ENCODE measurements around the gene PLA2G4F.
A peak's percentile ranks its signal among the peaks of the same experiment; 100 is the strongest.

PLA2G4F gene, protein sequence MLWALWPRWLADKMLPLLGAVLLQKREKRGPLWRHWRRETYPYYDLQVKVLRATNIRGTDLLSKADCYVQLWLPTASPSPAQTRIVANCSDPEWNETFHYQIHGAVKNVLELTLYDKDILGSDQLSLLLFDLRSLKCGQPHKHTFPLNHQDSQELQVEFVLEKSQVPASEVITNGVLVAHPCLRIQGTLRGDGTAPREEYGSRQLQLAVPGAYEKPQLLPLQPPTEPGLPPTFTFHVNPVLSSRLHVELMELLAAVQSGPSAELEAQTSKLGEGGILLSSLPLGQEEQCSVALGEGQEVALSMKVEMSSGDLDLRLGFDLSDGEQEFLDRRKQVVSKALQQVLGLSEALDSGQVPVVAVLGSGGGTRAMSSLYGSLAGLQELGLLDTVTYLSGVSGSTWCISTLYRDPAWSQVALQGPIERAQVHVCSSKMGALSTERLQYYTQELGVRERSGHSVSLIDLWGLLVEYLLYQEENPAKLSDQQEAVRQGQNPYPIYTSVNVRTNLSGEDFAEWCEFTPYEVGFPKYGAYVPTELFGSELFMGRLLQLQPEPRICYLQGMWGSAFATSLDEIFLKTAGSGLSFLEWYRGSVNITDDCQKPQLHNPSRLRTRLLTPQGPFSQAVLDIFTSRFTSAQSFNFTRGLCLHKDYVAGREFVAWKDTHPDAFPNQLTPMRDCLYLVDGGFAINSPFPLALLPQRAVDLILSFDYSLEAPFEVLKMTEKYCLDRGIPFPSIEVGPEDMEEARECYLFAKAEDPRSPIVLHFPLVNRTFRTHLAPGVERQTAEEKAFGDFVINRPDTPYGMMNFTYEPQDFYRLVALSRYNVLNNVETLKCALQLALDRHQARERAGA

DNA sequence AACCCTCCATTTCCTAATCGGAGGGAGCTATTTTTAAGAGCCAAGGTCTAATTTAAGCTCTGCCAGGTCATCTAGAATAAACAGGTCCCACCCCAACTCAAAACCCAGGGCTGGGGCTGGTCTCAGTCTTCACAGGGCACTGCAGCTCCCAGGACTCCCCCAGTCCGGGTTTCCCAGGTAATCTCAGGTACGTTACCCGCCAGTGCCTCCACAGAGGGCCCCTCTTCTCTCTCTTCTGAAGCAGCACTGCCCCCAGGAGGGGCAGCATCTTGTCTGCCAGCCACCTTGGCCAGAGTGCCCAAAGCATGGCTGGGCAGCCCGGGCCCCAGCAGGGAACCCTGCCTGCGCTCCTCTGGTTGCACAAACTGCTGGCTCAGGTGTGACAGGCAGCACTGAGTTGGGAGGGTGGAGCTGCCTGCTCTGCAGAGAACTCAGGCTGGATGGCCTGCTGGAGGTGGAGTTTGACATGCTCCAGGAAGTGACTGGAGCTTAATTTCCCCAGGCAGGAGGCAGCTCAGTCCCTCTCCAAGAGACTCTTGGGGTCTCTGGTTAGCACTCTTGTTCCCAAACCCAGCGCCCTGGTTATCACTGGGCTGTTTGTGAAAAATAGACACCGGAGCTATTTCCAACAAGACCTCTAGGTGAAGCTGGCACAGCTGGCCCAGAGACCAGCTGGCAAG is at the start of gene PLA2G4F:
PLA2G4F (minus strand) TSS at position 394 of the 680 bp plus-strand sequence; CDS start at position 307, 87 bp downstream.
- no peak for DNase-seq (ENCODE audit: low spot score)
- ChIA-PET CTCF (interaction anchor here (1.1 kb wide), 1 partner anchor 23 kb away, joined by 3 read pairs; no protein-coding TSS in a partner anchor), POLR2A (ENCODE audit: low non-redundant PET) (interaction anchor here (0.6 kb wide), 1 partner anchor 18 kb away, joined by 3 read pairs; no protein-coding TSS in a partner anchor)
- peak within 1 kb of the TSS; percentile 41 for H3K27ac ChIP-seq
- TF ChIP-seq, protein P1, sequence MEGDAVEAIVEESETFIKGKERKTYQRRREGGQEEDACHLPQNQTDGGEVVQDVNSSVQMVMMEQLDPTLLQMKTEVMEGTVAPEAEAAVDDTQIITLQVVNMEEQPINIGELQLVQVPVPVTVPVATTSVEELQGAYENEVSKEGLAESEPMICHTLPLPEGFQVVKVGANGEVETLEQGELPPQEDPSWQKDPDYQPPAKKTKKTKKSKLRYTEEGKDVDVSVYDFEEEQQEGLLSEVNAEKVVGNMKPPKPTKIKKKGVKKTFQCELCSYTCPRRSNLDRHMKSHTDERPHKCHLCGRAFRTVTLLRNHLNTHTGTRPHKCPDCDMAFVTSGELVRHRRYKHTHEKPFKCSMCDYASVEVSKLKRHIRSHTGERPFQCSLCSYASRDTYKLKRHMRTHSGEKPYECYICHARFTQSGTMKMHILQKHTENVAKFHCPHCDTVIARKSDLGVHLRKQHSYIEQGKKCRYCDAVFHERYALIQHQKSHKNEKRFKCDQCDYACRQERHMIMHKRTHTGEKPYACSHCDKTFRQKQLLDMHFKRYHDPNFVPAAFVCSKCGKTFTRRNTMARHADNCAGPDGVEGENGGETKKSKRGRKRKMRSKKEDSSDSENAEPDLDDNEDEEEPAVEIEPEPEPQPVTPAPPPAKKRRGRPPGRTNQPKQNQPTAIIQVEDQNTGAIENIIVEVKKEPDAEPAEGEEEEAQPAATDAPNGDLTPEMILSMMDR (conservative IDR thresholded peaks at IDR 0.05; ENCODE audit: low read depth): no peak

DNA sequence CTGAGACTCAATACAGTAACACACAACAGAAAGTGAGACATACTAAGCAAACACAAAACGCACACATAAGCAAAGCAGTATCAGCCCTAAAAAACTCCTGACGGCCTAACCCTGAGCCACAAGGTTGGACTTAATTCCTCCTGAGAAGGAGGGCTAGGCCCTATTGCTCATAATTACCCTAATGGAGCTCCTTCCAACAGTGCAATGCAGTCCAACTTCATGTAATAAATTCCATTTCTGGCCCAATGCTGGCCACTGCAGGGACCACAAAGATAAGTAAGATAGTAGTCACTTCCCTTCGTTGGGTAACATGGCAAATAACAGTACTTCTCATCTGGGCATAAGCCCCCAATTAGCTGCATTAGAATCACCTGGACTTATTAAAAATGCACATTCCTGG is 47.5 kb upstream of the PLA2G4F start:
- TF ChIP-seq, protein P1 (conservative IDR thresholded peaks at IDR 0.05; ENCODE audit: low read depth): no peak
- no peak for DNase-seq (ENCODE audit: low spot score)
- CTCF ChIA-PET: no interaction called here
- POLR2A ChIA-PET (ENCODE audit: low non-redundant PET): no interaction called here
- no peak overlapping the region for H3K27ac ChIP-seq

DNA sequence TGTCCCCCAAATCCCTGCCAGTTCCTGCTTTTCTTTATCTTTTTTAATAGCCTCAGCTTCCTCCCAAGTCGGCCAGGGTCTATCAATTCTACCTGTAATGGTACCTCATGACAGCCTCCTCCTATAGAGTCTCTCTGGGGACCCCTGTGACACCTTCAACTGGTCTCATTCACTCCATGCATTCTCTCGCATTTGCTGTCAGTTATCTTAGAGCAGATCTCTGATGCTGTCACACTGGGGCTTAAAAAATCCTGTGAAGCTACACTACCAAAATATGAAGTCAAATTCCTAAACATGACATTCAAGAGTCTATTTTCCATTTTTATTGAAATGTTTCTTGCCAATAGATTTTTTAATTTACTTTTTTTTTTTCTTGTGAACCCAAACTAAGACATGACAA is 46.2 kb upstream of the PLA2G4F start:
- ChIA-PET CTCF (no interaction called here), POLR2A (ENCODE audit: low non-redundant PET) (no interaction called here)

DNA sequence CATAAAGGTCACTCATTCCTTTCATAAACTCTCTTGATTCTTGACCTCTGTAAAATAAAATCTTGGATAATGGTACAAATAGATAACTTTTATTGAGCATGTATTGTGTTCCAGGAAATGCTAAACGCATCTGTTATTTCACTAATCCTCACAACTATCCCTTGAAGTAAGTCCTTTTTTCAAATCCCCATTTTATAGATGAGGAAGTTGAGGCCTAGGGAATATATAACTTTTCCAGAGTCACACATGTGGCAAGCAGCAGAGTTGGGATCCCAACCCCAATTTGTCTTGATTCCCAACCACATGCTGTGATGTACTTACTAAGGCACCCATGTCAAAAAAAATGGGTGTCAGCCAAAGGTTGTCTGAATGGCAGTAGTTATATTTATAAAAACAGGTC is 45.4 kb upstream of the PLA2G4F start:
- H3K27ac ChIP-seq: no peak overlapping the region
- CTCF ChIA-PET: no interaction called here
- DNase-seq (ENCODE audit: low spot score): no peak
- TF ChIP-seq, protein P1 (conservative IDR thresholded peaks at IDR 0.05; ENCODE audit: low read depth): no peak
- POLR2A ChIA-PET (ENCODE audit: low non-redundant PET): no interaction called here

More for the DNA sequence above, 46.2 kb upstream of the PLA2G4F start:
- H3K27ac ChIP-seq: no peak overlapping the region
- TF ChIP-seq, protein P1 (conservative IDR thresholded peaks at IDR 0.05; ENCODE audit: low read depth): no peak
- no peak for DNase-seq (ENCODE audit: low spot score)

DNA sequence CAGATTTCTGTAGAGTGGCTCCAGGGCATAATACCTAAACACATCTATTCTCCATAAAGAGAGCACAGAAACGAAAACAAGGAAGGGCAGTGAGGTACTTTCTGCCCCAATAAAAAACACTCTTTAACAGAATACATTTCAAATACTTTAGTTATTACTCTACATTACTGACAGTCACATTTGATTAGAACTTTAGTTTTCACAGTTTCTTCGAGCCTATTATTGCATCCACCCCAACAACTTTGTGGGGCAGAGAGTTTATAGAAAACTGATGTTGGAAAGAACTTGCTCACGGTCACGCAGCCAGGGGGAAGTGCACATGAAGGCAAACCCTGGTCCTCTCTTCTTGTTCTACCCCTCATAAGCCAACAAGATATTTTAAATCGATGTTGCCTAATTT is 42.7 kb upstream of the PLA2G4F start:
- no peak for DNase-seq (ENCODE audit: low spot score)
- ChIA-PET CTCF (no interaction called here), POLR2A (ENCODE audit: low non-redundant PET) (no interaction called here)
- H3K27ac ChIP-seq: no peak overlapping the region
- TF ChIP-seq, protein P1 (conservative IDR thresholded peaks at IDR 0.05; ENCODE audit: low read depth): no peak

DNA sequence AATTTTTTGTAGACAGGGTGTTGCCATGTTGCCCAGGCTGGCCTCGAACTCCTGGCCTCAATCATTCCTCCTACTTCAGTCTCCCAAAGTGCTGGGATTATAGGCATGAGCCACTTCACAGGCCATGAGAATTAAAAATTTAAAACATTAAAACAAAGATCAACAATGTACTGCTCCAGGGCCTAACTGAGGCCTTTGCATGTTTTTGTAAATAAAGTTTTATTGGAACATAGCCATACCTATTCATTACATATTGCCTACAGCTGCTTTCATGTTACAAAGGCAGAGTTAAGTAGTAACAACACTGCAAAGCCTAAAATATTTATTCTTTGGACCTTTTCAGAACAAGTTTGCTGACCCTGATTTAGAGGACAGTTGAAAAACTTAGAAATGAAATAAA is 42.1 kb upstream of the PLA2G4F start:
- no peak for DNase-seq (ENCODE audit: low spot score)
- TF ChIP-seq, protein P1 (conservative IDR thresholded peaks at IDR 0.05; ENCODE audit: low read depth): no peak
- no peak overlapping the region for H3K27ac ChIP-seq
- POLR2A ChIA-PET (ENCODE audit: low non-redundant PET): no interaction called here
- CTCF ChIA-PET: no interaction called here

All from RWPE1 (cell line).